Keratinocyte (primary cell): ENCODE results near the gene OBSL1. TPM values are rescaled to one million over a fixed set of nuclear protein-coding genes. Genes with fewer than 3 reads are reported as not detected.

Source experiments
- DNase-seq: peaks from one replicate; pipeline ENCODE4 v3.0.0-alpha.2; 2011; ENCODE audit warnings: low read depth, missing footprints, low spot score
- FAIRE-seq: peaks from 2 replicates; lab custom pipeline; 2011; peaks lifted over from hg19 to GRCh38; lab: Jason Lieb, UNC
- H2AFZ ChIP-seq: 2 replicates; pipeline ENCODE4 v1.6.0; 2012; ENCODE audit warnings: low read length, control low read depth, inconsistent platforms; ENCODE audit not compliant: control insufficient read depth
- H3K27ac ChIP-seq: 2 replicates; pipeline ENCODE4 v1.5.1; 2011; ENCODE audit warnings: low read length; ENCODE audit not compliant: control insufficient read depth, insufficient read depth
- H3K27me3 ChIP-seq: 3 replicates; pipeline ENCODE4 v1.6.0; 2011; ENCODE audit warnings: low read length; ENCODE audit not compliant: control insufficient read depth, insufficient read depth; ENCODE audit errors: extremely low read depth
- H3K36me3 ChIP-seq, 2 experiments: 2 replicates in 1 of 2; 3 replicates in 1 of 2; pipeline ENCODE4 v1.5.1; 2011; ENCODE audit warnings: low read length in 2 of 2, mild to moderate bottlenecking in 1 of 2; ENCODE audit not compliant: control insufficient read depth in 2 of 2, insufficient read depth in 2 of 2; ENCODE audit errors: extremely low read depth in 1 of 2
- H3K4me1 ChIP-seq: 3 replicates; pipeline ENCODE4 v1.5.1; 2011; ENCODE audit warnings: low read length; ENCODE audit not compliant: control insufficient read depth, insufficient read depth; ENCODE audit errors: extremely low read depth
- H3K4me2 ChIP-seq: 3 replicates; pipeline ENCODE4 v1.6.0; 2011; ENCODE audit warnings: low read depth, low read length; ENCODE audit not compliant: control insufficient read depth, insufficient read depth; ENCODE audit errors: extremely low read depth
- H3K4me3 ChIP-seq, 3 experiments: fragments of 200-600 bp in 1 of 3; sonication (generic) in 1 of 3; 2 replicates in 2 of 3; 3 replicates in 1 of 3; pipeline ENCODE4 v1.5.1; 2011 to 2016; ENCODE audit warnings: low read length in 3 of 3, mild to moderate bottlenecking in 3 of 3, control low read depth in 2 of 3, inconsistent platforms in 1 of 3, low read depth in 1 of 3, mixed read lengths in 1 of 3, mixed run types in 1 of 3, moderate library complexity in 1 of 3; ENCODE audit not compliant: control insufficient read depth in 2 of 3, insufficient read depth in 2 of 3; ENCODE audit errors: extremely low read depth in 1 of 3
- H3K79me2 ChIP-seq: 2 replicates; pipeline ENCODE4 v1.6.0; 2012; ENCODE audit warnings: low read length; ENCODE audit not compliant: control insufficient read depth, insufficient read depth
- H3K9ac ChIP-seq: 3 replicates; pipeline ENCODE4 v1.6.0; 2011; ENCODE audit warnings: low read length; ENCODE audit not compliant: control insufficient read depth, insufficient read depth; ENCODE audit errors: extremely low read depth
- H3K9me1 ChIP-seq: 3 replicates; pipeline ENCODE4 v1.6.0; 2011; ENCODE audit warnings: low read length; ENCODE audit not compliant: control insufficient read depth, insufficient read depth; ENCODE audit errors: extremely low read depth
- H3K9me3 ChIP-seq: 2 replicates; pipeline ENCODE4 v1.5.1; 2012; ENCODE audit warnings: low read depth, low read length; ENCODE audit not compliant: control insufficient read depth
- H4K20me1 ChIP-seq: 3 replicates; pipeline ENCODE4 v1.6.0; 2011; ENCODE audit warnings: low read length; ENCODE audit not compliant: control insufficient read depth, insufficient read depth; ENCODE audit errors: extremely low read depth
- CTCF ChIP-seq, 3 experiments: IDR thresholded peaks in 1 of 3; conservative IDR thresholded peaks in 1 of 3; optimal IDR thresholded peaks in 1 of 3; 2 replicates in 2 of 3; 3 replicates in 1 of 3; pipeline versions ENCODE3 to v1.5.1; 2011; ENCODE audit warnings: low read length in 3 of 3, mild to moderate bottlenecking in 3 of 3, moderate library complexity in 2 of 3, control low read depth in 1 of 3, inconsistent platforms in 1 of 3; ENCODE audit not compliant: insufficient read depth in 2 of 3; ENCODE audit errors: extremely low read depth in 1 of 3
- EZH2 ChIP-seq: IDR thresholded peaks from one replicate; pipeline ENCODE4 v1.6.1; 2012; ENCODE audit warnings: inconsistent platforms, mild to moderate bottlenecking, low read length, moderate library complexity
- dilution Hi-C: fragments of 300-500 bp; cut with MboI; formaldehyde crosslinking; loops from one replicate; pipeline ENCODE4 v1.7.0; 2020; ENCODE audit warnings: low sequenced_read_pairs; ENCODE audit not compliant: extremely low pct_ligation_motif_present
- polyA plus RNA-seq, 5 experiments: library from polyadenylated mRNA; depleted of rRNA in 3 of 5; stranded (reverse) in 3 of 5; stranded (forward) in 1 of 5; unstranded in 1 of 5; fragments of >200 nt; gene quantifications; 1 replicate in 1 of 5; 2 replicates in 3 of 5; 3 replicates in 1 of 5; pipeline versions ENCODE4 v1.2.1 to v1.2.3, GENCODE V29; 2011 to 2012; ENCODE audit warnings: missing spikeins in 2 of 5, low read depth in 1 of 5, low replicate concordance in 1 of 5

Gene OBSL1
- polyA plus RNA-seq, 1 donor (not counting 4 experiments of a cell fraction or from before 2014, with no cell fraction given) = 9.3 TPM

GRCh38 chr2:219597552-219598307, 26.4 kb upstream of the OBSL1 start, which contains the start of gene STK11IP:
Gene STK11IP, plus strand, starts transcription at chr2:219597857. Its CDS starts 263 bp downstream, at chr2:219598120.
- dilution Hi-C loops = no loop called here
- Histone ChIP-seq H3K27ac (peak within 1 kb of the TSS; percentile 93), H3K4me2 (peak within 1 kb of the TSS; percentile 100), H3K4me1 (peaks cover 8% of the 10 kb centered on the region), H3K9me1 (no peaks in the 10 kb centered on the region), H4K20me1 (no peaks in the 10 kb centered on the region), H2AFZ (peak within 1 kb of the TSS; percentile 99), H3K9ac (peak within 1 kb of the TSS; percentile 90), H3K27me3 (no peaks in the 10 kb centered on the region), H3K4me3 (peak within 1 kb of the TSS; percentile 68 to 99 (median 91)), H3K36me3 (peaks cover 7 to 9% of the 10 kb centered on the region in 2 experiments), H3K79me2 (peaks cover 3% of the 10 kb centered on the region), H3K9me3 (no peaks in the 10 kb centered on the region)
- TF ChIP-seq EZH2 (no peak), CTCF (optimal IDR thresholded peaks at IDR 0.05 in 1 of 3, IDR thresholded peaks at IDR 0.05 in 1 of 3, conservative IDR thresholded peaks at IDR 0.05 in 1 of 3; ENCODE audit: extremely low read depth in 1 of 3, insufficient read depth in 2 of 3, low read length in 3 of 3) (no peak)
- peak; percentile 78 for DNase-seq
- FAIRE-seq = peak; percentile 90

DNA sequence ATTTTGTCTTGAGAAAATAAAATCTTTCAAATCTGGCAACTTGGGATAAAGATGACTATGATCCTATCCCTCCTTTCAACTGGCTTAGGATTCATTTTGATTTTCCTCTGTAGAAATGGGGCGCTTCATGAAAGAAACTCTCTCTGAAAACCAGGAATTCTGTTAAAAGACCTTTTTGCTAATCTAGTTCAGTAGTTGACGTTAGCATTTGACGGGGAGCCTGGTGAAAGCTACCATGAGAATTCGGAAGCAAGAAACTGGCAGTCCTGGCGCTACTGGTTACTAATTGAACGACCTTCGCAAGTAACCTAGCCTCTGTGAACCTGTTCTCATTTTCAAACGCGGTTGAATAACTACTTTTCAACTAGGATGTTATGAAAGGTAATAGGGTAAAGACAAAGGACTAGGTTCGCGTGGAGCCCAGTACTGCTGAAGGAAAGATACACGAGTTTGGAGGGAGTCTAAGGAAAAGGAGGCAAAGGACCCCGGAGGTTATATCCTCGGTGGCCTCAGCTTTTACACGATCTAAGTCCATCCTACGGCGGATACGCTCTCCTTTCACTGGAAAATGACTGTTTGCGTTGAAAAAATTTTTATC, 25.7 kb upstream of the OBSL1 start:
- Histone ChIP-seq H3K4me3 (peak overlapping the region; percentile 68 to 99 (median 91)), H3K79me2 (peaks cover 3% of the 10 kb centered on the region), H3K9me1 (no peaks in the 10 kb centered on the region), H3K4me1 (peaks cover 8% of the 10 kb centered on the region), H3K36me3 (peaks cover 4 to 7% of the 10 kb centered on the region in 2 experiments), H3K9ac (peak overlapping the region; percentile 90), H2AFZ (peak overlapping the region; percentile 84), H3K4me2 (peak overlapping the region; percentile 100), H3K9me3 (no peaks in the 10 kb centered on the region), H3K27ac (peak overlapping the region; percentile 93), H4K20me1 (no peaks in the 10 kb centered on the region), H3K27me3 (no peaks in the 10 kb centered on the region)
- TF ChIP-seq EZH2 (no peak), CTCF (optimal IDR thresholded peaks at IDR 0.05 in 1 of 3, IDR thresholded peaks at IDR 0.05 in 1 of 3, conservative IDR thresholded peaks at IDR 0.05 in 1 of 3; ENCODE audit: extremely low read depth in 1 of 3, insufficient read depth in 2 of 3, low read length in 3 of 3) (no peak)
- no peak for DNase-seq
- dilution Hi-C loops = no loop called here
- peak; percentile 5 for FAIRE-seq
